AG20443 (cell line): Measurements from ENCODE around the gene CRISPLD2.
"Not testable (repeated sequence)": the region's sequence is repeated elsewhere in the genome, so short reads cannot be mapped to it uniquely, and the experiment has no call there.

Experiments
- DNase-seq: peaks from one replicate; pipeline ENCODE4 v3.0.0; 2012; ENCODE audit warnings: low spot score, mixed read lengths

Gene CRISPLD2

DNA sequence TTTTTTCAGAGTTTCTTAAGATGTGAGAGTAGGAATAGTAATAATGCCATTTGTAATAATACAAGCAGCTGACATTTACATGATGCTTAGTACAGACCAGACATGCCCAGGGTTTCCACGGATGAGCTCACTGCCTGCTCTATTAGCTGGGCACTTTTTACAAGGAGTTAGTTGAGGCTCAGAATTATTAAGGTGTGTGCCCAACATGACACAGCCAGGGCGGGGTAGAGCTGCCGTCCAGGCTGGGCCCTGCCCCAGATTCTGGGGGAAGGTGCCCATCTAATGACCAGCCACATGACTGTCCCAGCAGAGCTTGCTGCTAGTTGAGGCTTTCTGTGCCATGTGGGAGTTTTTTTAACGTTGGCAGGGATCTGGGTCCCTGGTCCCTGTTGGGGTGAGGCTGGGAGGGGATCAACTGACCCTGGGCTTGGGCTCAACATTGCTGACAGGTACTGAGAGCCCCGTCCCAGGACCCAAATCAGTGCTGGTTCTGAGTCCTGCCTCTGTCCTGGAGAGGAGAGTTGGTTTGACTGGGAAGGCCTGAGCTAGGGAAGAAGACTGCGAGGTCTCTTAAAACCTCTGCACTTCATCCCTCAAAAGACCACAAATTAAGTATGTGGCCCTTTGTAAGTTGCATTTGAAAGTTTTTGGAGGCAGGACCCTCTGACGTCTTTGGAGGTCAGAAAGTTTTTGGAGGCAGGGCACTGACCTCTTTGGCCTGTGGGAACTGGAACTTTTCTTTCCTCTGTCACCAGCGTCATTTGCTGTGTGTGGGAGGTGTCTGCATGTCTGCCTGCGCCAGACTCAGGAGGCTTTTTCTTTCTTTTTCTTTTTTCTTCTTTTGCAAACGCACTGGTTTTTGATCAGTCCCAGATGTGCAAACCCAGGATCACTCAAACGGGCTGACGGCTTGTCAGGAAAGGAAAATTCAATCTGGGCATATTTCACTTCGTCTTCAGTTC lies 2.2 kb downstream of the CRISPLD2 start:
- DNase-seq = no peak

DNA sequence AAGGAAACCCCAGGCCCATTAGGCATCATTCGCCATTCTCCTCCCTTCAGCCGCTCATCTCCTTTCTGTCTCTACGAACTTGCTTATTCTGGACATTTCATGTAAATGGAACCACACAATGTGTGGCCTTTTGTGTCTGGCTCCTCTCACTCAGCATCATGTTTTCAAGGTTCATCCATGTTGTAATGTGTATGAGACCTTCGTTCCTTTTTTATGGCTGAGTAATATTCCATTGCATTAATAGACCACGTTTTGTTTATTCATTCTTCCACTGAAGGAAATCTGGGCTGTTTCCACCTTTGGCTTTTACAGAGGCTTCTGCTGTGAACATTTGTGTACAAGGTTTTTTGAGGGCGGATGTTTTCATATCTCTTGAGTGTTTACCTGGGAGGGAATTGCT lies 3.2 kb downstream of the CRISPLD2 start:
- DNase-seq = no peak

- DNase-seq = peak; percentile 44
Measured at GRCh38 chr16:84823484-84823883, 3.7 kb downstream of the CRISPLD2 start.

DNA sequence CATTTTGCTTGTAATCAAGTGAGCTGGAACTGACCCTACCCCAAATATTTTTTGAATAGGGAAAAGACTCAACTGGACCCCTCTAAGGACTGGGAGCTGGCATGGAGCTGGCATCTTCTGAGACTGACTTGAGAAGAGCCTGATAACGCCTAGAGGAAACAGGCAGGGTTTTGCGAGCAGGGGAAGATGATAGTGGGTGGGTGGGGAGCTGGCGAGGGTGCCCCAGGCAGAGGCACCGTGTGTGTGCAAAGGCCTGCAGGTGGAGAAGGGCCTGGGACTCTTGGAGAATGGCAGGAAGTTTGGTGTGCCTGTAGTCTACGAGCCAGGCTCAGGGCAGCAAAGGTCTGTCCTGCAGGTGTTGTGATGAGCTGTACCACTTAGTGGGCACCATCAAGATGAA lies 4.1 kb downstream of the CRISPLD2 start:
- DNase-seq = no peak

GRCh38 chr16:84825896-84826557 lies 6.2 kb downstream of the CRISPLD2 start:
- DNase-seq = peak; percentile 61

GRCh38 chr16:84826558-84826941 lies 6.8 kb downstream of the CRISPLD2 start:
- DNase-seq = no peak

DNA sequence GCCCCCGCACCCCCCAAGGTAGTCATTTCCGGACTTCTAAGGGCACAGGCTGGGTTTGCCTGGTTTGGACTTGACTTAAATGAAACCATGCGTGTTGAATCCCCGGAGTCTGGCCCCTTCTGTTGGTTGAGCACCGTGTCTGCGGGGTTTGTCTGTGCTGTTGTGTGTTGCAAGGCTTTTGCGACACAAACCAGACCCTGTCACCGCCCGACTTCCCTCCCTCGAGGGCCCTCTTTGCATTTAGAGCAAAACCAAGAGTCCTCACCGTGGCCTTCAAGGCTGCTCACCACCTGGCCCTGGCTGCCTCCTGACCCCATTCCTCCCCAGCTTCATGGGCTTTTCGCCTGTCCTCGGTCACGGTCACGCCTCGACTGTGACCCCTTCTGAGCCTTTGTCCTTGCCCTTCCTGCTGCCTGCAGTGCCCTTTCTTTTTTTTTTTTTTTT lies 7.4 kb downstream of the CRISPLD2 start:
- no peak for DNase-seq

- DNase-seq = no peak
Measured at GRCh38 chr16:84827897-84828296, 8.1 kb downstream of the CRISPLD2 start.

DNA sequence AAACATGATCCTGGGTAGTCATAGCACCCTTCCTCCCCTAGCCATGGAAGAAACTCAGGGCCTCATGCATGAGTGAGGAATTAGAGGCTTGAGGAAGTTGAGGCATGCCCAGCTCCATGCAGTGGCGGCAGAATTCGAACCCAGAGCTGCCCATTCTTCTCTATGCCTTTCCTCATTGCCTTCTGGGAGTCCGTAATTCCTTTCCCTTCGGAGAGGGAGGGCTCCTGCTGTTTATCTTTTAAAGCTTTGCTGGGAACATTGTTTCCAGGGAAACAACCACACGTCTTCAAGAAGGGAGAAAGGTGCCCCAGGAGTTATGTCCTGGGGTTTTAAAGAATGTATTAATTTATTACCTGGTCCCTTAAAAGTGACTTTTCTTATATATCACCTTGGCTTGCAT lies 8.5 kb downstream of the CRISPLD2 start:
- no peak for DNase-seq

- DNase-seq = peak; percentile 72
Measured at GRCh38 chr16:84829168-84829965, 9.6 kb downstream of the CRISPLD2 start.

DNA sequence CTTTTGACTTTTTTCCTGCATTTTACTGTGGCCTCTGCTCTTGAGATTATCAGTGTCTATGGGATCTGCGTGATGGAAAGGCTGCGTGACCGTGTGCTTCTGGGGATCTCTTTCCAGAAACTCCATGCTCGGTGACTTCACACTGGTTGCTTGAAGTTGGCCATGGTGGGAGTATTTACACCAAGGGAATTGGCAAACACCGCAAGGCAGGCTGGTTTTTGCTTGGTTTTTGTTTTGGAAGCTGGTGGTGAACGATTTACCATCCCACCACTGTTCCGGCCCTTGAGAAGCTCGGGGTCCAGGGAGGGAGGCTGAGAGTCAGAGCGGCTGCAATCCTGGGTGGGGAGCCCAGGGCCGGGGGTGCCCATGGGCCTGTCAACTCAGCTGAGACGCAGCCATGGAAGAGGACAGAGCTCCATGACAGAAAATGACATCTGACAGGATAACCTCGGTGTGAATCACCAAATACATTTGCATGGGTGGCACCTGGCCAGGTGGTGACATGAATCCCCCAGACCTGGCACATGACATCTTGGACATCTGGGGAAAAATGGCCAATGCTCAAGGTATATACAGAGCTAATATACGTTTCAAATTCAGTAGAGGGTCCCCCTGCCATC lies 11.1 kb downstream of the CRISPLD2 start:
- no peak for DNase-seq

GRCh38 chr16:84831728-84832127 lies 11.9 kb downstream of the CRISPLD2 start:
- not testable (repeated sequence) for DNase-seq

DNA sequence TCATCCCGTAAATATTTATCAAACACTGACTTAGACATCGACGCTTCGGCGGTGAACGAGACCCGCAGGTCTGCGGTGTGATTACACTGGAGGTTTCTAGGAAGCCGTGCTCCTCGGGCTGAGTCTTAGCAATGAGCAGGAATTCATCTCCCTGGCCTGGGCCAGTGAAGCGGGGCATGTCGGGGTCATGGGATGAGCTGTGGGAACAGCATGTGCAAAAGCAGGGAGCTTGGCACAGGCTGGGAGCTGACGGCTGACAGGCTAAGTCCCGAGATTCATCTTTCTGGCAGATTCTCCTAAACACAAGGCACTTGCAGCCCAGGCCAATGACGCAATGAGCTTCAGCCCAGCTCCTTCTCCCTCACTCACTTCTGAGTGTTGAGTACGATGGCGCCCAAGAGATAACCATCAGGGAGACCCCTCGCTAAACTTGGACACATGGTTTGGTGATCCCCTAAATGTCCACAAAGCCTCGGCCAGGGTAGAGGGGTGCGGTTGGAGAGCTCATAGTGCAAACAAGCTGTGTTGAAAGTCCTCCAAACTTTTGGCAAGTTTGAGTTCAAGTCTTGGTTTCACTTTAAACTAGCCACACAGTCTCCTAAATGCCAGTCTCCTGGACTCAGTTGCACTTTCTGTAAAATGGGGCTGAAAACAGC lies 12.8 kb downstream of the CRISPLD2 start:
- DNase-seq = peak; percentile 90

GRCh38 chr16:84833144-84833500 lies 13.3 kb downstream of the CRISPLD2 start:
- no peak for DNase-seq

GRCh38 chr16:84833542-84834402 lies 14.0 kb downstream of the CRISPLD2 start:
- DNase-seq = no peak

DNA sequence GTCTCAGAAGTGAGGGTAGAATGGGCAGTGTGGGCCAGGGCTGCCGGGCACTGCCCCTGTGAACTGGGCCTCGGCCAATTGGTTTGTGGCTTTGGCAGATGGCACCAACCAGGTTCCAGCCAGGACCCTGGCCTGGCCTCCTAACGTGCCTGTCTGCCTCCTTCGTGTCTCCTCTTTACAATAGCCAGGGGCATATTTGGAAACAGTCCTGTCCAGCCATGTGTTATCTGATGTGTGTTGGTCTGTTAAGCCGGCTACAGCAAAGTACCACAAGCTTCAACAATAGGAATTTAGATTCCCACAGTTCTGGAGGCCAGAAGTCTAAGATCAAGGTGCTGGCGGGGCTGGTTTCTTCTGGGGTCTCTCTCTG lies 14.6 kb downstream of the CRISPLD2 start:
- DNase-seq = no peak

- DNase-seq = peak; percentile 98
Measured at GRCh38 chr16:84836234-84836647, 16.5 kb downstream of the CRISPLD2 start.

- DNase-seq = no peak
Measured at GRCh38 chr16:84836967-84837366, 17.2 kb downstream of the CRISPLD2 start.

DNA sequence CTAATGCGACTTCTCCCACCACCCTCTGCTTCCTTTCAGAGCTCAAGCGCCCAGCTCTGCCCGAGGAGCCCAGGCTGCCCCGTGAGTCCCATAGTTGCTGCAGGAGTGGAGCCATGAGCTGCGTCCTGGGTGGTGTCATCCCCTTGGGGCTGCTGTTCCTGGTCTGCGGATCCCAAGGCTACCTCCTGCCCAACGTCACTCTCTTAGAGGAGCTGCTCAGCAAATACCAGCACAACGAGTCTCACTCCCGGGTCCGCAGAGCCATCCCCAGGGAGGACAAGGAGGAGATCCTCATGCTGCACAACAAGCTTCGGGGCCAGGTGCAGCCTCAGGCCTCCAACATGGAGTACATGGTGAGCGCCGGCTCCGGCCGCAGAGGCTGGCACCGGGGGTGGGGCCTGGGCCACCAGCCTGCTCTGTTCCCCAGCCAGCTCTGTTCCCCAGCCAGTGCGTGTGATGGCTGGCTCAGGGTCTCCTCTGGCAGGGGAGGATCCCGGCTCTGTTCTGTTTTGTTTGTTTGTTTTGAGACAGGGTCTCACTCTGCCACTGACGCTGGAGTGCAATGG lies 18.7 kb downstream of the CRISPLD2 start:
- no peak for DNase-seq

DNA sequence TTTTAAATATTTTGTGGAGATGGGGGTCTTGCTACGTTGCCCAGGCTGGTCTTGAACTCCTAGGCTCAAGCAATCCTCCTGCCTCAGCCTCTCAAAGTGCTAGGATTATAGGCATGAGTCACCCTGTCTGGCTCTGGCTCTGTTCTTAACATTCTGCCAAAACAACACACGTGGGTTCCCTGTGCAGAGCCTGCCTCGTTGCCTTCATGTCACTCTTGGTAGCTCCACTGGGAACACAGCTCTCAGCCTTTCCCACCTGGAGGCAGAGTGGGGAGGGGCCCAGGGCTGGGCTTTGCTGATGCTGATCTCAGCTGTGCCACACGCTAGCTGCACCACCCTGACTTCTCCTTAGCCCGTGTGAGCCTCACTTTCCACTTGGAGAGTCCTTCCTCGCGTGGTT lies 19.3 kb downstream of the CRISPLD2 start:
- peak; percentile 56 for DNase-seq
